ENCODE data around the gene KPNB1.

The KPNB1 gene

GRCh38 chr17:47720196-47720595 lies 70.5 kb downstream of the KPNB1 start:
- no peak overlapping the region for H3K4me3 ChIP-seq (ENCODE audit: low read depth, low read length)
- TF ChIP-seq, protein P1, sequence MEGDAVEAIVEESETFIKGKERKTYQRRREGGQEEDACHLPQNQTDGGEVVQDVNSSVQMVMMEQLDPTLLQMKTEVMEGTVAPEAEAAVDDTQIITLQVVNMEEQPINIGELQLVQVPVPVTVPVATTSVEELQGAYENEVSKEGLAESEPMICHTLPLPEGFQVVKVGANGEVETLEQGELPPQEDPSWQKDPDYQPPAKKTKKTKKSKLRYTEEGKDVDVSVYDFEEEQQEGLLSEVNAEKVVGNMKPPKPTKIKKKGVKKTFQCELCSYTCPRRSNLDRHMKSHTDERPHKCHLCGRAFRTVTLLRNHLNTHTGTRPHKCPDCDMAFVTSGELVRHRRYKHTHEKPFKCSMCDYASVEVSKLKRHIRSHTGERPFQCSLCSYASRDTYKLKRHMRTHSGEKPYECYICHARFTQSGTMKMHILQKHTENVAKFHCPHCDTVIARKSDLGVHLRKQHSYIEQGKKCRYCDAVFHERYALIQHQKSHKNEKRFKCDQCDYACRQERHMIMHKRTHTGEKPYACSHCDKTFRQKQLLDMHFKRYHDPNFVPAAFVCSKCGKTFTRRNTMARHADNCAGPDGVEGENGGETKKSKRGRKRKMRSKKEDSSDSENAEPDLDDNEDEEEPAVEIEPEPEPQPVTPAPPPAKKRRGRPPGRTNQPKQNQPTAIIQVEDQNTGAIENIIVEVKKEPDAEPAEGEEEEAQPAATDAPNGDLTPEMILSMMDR (IDR thresholded peaks at IDR 0.05; ENCODE audit: low read depth, low read length, missing control alignments): no peak
- in situ Hi-C loops (cut with HindIII; ENCODE audit: low sequenced_read_pairs): no loop called here
- DNase-seq (ENCODE audit: low read depth): no peak

- TF ChIP-seq, protein P1 (IDR thresholded peaks at IDR 0.05; ENCODE audit: low read depth, low read length, missing control alignments): no peak
- in situ Hi-C loops (cut with HindIII; ENCODE audit: low sequenced_read_pairs): no loop called here
- H3K4me3 ChIP-seq (ENCODE audit: low read depth, low read length): no peak overlapping the region
- DNase-seq (ENCODE audit: low read depth): no peak
These were observed 71.2 kb downstream of the KPNB1 start for GRCh38 chr17:47720754-47721533.

GRCh38 chr17:47721725-47722124 lies 72.0 kb downstream of the KPNB1 start:
- in situ Hi-C loops (cut with HindIII; ENCODE audit: low sequenced_read_pairs): no loop called here
- TF ChIP-seq, protein P1 (IDR thresholded peaks at IDR 0.05; ENCODE audit: low read depth, low read length, missing control alignments): no peak
- no peak overlapping the region for H3K4me3 ChIP-seq (ENCODE audit: low read depth, low read length)
- DNase-seq (ENCODE audit: low read depth): no peak

GRCh38 chr17:47724705-47725104 lies 75.0 kb downstream of the KPNB1 start:
- in situ Hi-C loops (cut with HindIII; ENCODE audit: low sequenced_read_pairs): no loop called here
- DNase-seq (ENCODE audit: low read depth): no peak
- TF ChIP-seq, protein P1 (IDR thresholded peaks at IDR 0.05; ENCODE audit: low read depth, low read length, missing control alignments): no peak
- no peak overlapping the region for H3K4me3 ChIP-seq (ENCODE audit: low read depth, low read length)

DNA sequence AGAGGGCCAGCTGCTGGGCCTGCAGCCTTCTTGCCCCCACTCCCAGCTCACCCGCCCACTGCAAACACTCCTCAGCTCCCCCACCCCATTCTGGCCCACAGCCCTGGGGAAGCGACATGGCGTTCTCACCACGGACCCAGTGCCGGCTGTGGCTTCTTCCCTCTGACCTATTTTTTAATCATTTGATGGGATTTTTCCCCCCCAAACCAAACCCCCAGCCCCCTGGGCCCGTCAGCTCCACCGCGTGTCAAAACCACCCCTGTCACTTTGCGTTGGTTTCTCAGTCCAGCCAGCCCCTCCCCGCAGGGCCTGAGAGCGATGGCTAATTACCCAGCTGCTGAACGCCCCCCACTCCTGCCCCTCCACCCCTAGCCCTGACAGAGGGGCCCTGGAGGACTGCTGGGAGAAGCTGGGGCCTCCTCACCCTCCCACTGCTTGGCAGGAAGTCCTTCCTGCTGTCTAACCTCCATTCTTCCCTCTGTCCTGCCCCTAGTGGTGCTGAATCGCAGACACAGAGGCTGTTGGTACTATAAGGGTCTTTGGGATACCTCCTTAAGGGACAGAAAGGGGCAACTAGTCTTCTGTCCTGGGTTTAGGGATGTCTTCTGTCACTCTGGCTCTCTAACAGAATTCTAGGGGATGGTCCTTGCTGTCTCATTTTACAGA lies 75.9 kb downstream of the KPNB1 start:
- TF ChIP-seq, protein P1 (IDR thresholded peaks at IDR 0.05; ENCODE audit: low read depth, low read length, missing control alignments): no peak
- in situ Hi-C loops (cut with HindIII; ENCODE audit: low sequenced_read_pairs): no loop called here
- DNase-seq (ENCODE audit: low read depth): no peak
- H3K4me3 ChIP-seq (ENCODE audit: low read depth, low read length): no peak overlapping the region

DNA sequence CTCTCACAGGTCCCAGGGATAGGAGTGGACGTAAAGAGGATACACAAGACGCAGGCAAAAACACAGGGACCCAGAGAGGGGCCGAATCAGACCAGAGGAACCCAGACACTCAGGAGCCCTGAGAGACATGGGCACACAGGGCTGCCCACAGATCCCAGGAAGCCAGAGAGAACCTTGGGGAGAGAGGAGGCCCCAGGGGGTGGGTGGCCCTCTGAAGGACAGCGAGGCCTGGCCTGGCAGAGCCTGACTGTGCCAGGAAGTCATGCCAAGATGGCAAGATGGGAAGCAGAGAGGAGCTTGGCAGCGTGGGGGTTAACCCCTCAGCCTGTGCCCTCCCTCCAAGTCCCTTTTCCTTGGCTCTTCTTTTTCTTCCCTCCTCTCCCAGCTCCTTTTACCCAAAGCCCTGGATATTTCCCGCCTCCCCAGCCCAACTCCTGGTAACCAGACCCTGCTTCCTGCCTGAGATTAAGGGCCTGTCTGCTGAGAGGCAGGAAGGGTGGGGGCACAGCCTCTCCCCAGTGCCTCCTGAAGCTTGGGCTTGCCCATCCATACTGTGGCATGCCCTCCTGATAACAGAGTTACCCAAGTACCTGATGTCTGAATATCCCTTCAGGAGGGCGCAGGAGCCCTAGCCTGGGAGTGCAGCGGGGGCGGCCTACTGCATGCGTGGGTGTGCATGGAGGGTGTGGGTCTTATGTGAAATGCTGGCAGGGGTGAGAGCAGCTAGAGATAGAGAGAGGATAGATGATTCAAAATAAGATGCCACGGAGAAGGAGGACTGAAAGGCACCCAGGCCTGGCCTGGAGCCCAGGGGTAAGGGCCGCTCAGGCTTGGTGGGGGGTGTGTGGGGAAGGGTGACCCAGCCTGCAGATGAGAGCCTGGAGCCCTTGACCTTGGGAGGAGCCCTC lies 77.3 kb downstream of the KPNB1 start:
- TF ChIP-seq, protein P1 (IDR thresholded peaks at IDR 0.05; ENCODE audit: low read depth, low read length, missing control alignments): no peak
- in situ Hi-C loops (cut with HindIII; ENCODE audit: low sequenced_read_pairs): no loop called here
- no peak for DNase-seq (ENCODE audit: low read depth)
- no peak overlapping the region for H3K4me3 ChIP-seq (ENCODE audit: low read depth, low read length)
